RWPE2 (cell line): Measurements from ENCODE around the gene SIT1.

Experiments used
- ATAC-seq: fragments of 200-7000 bp; cut with Tn5 transposase; 3 replicates; pipeline ENCODE4 v1.9.1; 2021; ENCODE audit warnings: low read depth
- DNase-seq: peaks from one replicate; pipeline ENCODE4 v3.0.0-alpha.2; 2020; ENCODE audit warnings: low spot score
- H3K27ac ChIP-seq: fragments of 450-650 bp; 2 replicates; pipeline ENCODE4 v1.5.1; 2017; ENCODE audit warnings: mild to moderate bottlenecking; ENCODE audit not compliant: poor library complexity, severe bottlenecking
- H3K27me3 ChIP-seq: fragments of 250-450 bp; sonication (Bioruptor Pico); 2 replicates; pipeline ENCODE4 v1.5.1; 2021; ENCODE audit warnings: mild to moderate bottlenecking, moderate library complexity; ENCODE audit not compliant: insufficient read depth, poor library complexity, severe bottlenecking
- H3K36me3 ChIP-seq: fragments of 250-450 bp; sonication (Bioruptor Pico); 2 replicates; pipeline ENCODE4 v1.5.1; 2020; ENCODE audit warnings: low read depth, mild to moderate bottlenecking, moderate library complexity
- H3K4me1 ChIP-seq: fragments of 250-450 bp; sonication (Bioruptor Pico); 2 replicates; pipeline ENCODE4 v1.5.1; 2021; ENCODE audit warnings: mild to moderate bottlenecking, moderate library complexity; ENCODE audit not compliant: insufficient read depth, poor library complexity, severe bottlenecking
- H3K4me3 ChIP-seq: fragments of 250-450 bp; sonication (Bioruptor Pico); 2 replicates; pipeline ENCODE4 v1.5.1; 2021; ENCODE audit warnings: mild to moderate bottlenecking, moderate library complexity; ENCODE audit not compliant: severe bottlenecking
- H3K9me3 ChIP-seq: fragments of 250-450 bp; sonication (Bioruptor Pico); 2 replicates; pipeline ENCODE4 v1.5.1; 2021; ENCODE audit warnings: mild to moderate bottlenecking, moderate library complexity; ENCODE audit not compliant: severe bottlenecking
- CTCF ChIP-seq: fragments of 450-650 bp; IDR thresholded peaks from one replicate; pipeline ENCODE4 v1.5.1; 2017; ENCODE audit warnings: mild to moderate bottlenecking, moderate library complexity; ENCODE audit not compliant: poor library complexity, severe bottlenecking

The SIT1 gene

GRCh38 chr9:35690294-35690613 lies 39.5 kb upstream of the SIT1 start:
- peaks cover 14% of the 10 kb centered on the region for H3K4me1 ChIP-seq
- DNase-seq (no peak), ATAC-seq (no peak; the same call in 2 of the 3 replicates)
- H3K4me3 ChIP-seq: peak overlapping the region; percentile 54
- no peaks in the 10 kb centered on the region for H3K27me3 ChIP-seq
- no peaks in the 10 kb centered on the region for H3K9me3 ChIP-seq
- H3K27ac ChIP-seq: peak overlapping the region; percentile 92
- no peak for TF ChIP-seq CTCF
- peaks cover 33% of the 10 kb centered on the region for H3K36me3 ChIP-seq

DNA sequence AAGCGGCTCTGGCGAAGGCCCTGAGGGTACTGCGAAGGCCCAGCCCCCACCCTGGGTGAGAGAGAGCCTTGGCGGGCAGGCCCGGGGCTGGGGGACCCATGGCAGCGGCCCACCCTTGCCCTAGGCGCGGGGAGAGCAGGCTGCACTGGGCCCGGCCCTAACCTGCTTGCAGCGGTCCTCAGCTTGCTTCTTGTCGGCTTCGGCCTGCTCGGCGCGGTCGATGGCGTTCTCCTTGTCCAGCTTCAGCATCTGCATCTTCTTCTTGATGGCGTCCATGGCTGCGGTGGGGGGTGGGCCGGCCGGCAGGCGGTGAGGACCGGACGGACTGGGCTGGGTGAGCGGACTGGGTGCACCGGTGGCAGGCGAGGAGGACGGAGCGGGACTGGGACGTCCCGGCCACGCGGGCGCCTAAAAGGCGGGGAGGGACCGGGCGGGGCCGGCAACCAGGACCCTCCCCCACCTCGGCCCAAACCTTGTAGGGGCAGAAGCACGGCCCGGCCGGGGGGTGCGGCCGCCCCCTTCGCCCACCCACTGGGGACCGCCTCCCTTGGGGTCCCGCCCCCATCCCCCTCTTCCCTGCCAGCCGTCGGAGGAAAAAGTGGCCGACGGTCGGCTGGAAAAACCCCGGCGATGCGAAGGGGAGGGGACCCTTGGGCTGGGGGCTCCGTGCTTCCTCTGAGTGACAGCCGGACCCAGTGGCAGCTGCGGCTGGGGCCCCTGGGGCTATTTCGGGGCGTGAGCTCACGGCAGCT lies 39.0 kb upstream of the SIT1 start, which contains the start of gene TPM2:
Gene TPM2, minus strand, starts transcription at position 384 of the 752 bp plus-strand sequence. Its CDS starts 108 bp downstream, at position 276.
- peak; percentile 70 for ATAC-seq
- Histone ChIP-seq H3K4me3 (peak within 1 kb of the TSS; percentile 54), H3K27ac (peak within 1 kb of the TSS; percentile 92), H3K27me3 (no peaks in the 10 kb centered on the region), H3K9me3 (no peaks in the 10 kb centered on the region), H3K36me3 (peaks cover 38% of the 10 kb centered on the region), H3K4me1 (peaks cover 14% of the 10 kb centered on the region)
- no peak for TF ChIP-seq CTCF
- DNase-seq: no peak

- no peaks in the 10 kb centered on the region for H3K9me3 ChIP-seq
- no peak for TF ChIP-seq CTCF
- peaks cover 14% of the 10 kb centered on the region for H3K4me1 ChIP-seq
- peak overlapping the region; percentile 92 for H3K27ac ChIP-seq
- H3K4me3 ChIP-seq: peak overlapping the region; percentile 54
- peak; percentile 57 for ATAC-seq
- no peaks in the 10 kb centered on the region for H3K27me3 ChIP-seq
- peaks cover 47% of the 10 kb centered on the region for H3K36me3 ChIP-seq
- DNase-seq: no peak
Observed at GRCh38 chr9:35688558-35689541, 38.1 kb upstream of the SIT1 start.

DNA sequence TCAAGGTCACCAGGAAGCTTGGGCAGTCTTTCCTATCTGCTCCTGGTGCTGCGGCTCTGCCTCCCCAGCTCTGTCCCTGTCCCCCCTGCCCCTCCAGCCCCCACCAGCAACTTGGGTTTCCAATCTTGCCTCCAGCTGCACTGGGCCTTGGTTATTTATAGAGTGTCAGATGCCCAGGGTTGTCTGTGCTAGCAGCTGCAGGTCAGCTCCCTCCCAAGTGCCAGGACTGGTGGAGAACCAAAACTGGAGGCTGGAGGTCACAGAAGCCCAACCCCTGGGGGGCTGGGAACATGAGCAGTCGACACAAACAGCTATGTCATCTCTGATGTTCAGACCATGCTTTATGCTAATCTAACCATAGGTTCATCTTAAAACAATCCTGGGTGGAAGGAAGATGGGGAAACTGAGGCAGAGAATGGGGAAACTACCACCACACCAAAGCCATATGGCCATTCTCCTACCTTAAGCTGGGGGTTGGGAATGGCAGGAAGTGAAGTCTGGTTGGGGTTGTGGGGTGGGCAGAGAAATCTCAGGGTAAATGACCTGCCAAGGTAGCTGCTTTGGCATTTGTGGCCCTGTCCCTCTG lies 37.3 kb upstream of the SIT1 start:
- no peaks in the 10 kb centered on the region for H3K27me3 ChIP-seq
- H3K36me3 ChIP-seq: peaks cover 55% of the 10 kb centered on the region
- DNase-seq: no peak
- ATAC-seq: no peak
- peaks cover 14% of the 10 kb centered on the region for H3K4me1 ChIP-seq
- no peak for TF ChIP-seq CTCF
- peak overlapping the region; percentile 92 for H3K27ac ChIP-seq
- H3K4me3 ChIP-seq: peak overlapping the region; percentile 54
- no peaks in the 10 kb centered on the region for H3K9me3 ChIP-seq
